Motor neuron (in vitro differentiated cells): ENCODE results near the gene CAMK2B. TPM values are rescaled to one million over a fixed set of nuclear protein-coding genes. Genes with fewer than 3 reads are reported as not detected.
A peak's percentile ranks its signal among the peaks of the same experiment; 100 is the strongest.
"Not testable (repeated sequence)": the region's sequence is repeated elsewhere in the genome, so short reads cannot be mapped to it uniquely, and the experiment has no call there.

ENCODE experiments used
- ATAC-seq, 8 experiments: fragments of 200-7000 bp; cut with Tn5 transposase; replicated peaks in 6 of 8; 2 replicates each; pipeline ENCODE4 v1.8.0; 2021; ENCODE audit warnings: mild to moderate bottlenecking in 8 of 8, moderate library complexity in 8 of 8
- H3K27ac ChIP-seq, 2 donors: fragments of 250-450 bp; sonication (Bioruptor Pico); 2 replicates each; pipeline ENCODE4 v1.9.0; 2021; ENCODE audit warnings: antibody characterized with exemption in 2 of 2, mild to moderate bottlenecking in 2 of 2, moderate library complexity in 1 of 2
- H3K4me1 ChIP-seq, 2 donors: fragments of 250-450 bp; sonication (Bioruptor Pico); replicated peaks in 1 of 2; 2 replicates each; pipeline ENCODE4 v1.6.1; 2021; ENCODE audit warnings: antibody characterized with exemption in 2 of 2, mild to moderate bottlenecking in 2 of 2, moderate library complexity in 1 of 2
- H3K4me3 ChIP-seq, 5 donors: fragments of 250-450 bp; sonication (Bioruptor Pico); 2 replicates each; pipeline ENCODE4 v1.9.0; 2021; ENCODE audit warnings: antibody characterized with exemption in 5 of 5, mild to moderate bottlenecking in 5 of 5, moderate library complexity in 4 of 5
- WGBS, 10 experiments: fragments of 450-650 bp; shearing (Covaris generic); methylation state at CpG; one replicate each; pipeline ENCODE4 v1.0.0; 2022; 5-methylcytosine and 5-hydroxymethylcytosine counted together
- in situ Hi-C, 9 experiments: fragments of 400-800 bp; cut with MboI; loops; one replicate each; pipeline ENCODE4 v1.15.0; 2021; ENCODE audit warnings: low sequenced_read_pairs in 9 of 9, low pct_unique_long_range_greater_than_20kb in 2 of 9; ENCODE audit not compliant: unreplicated experiment in 9 of 9
- total RNA-seq, 8 experiments: library from RNA; unstranded; fragments of 300-600 nt; gene quantifications; 2 replicates each; pipeline versions ENCODE4 v1.2.3 to v1.2.4, GENCODE V29; 2022

CAMK2B gene
- total RNA-seq, 8 experiments from 2014 or later, result 2.2 to 23.4 (median 9.9) TPM

DNA sequence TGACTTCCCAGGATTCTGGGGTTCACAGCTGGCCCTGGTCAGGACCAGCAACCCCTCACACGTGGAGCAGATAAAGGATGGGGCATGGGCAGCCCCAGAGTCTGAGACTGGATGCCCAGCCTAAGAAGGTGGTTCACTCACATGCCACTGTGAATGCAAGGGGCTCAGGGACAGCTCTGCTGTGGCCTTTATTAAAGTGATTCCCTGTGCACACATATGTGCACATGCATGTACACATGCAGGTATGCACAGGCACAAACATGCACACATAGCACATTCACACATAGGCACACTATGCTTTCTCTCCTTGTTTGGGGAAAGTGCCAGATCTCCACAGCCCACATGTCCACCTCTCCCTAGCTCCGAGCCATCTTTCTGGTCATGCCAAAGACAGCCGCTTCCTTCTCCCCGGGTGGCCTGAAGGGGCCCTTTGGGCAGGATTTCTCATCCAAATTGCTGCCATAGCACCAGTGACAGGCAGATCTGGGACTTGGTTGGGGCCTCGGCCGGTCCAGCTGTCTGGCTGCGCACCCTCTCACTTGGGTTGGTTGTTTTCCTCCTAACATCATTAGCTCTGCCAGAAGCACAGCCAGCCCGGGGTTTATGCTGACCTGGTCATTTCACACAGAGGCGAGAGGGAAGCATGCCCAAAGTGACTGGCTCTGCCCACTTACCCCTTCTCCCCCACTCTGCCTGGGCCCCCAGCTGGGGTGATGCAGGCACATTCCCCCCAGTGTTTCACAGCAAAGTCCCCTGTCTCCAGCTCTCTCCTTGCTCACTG is 137.6 kb downstream of the CAMK2B start:
- Histone ChIP-seq H3K4me1 (peaks cover 15 to 21% of the 10 kb centered on the region in 2 donors), H3K4me3 (no peak overlapping the region), H3K27ac (no peak overlapping the region)
- 100% methylated on average over 1 of the region's 9 CpGs; no CpG with 5 or more reads in 9 of the 10 experiments for WGBS, 10 experiments
- in situ Hi-C loops, result no loop called here
- no peak for ATAC-seq

GRCh38 chr7:44186736-44187135 is 138.7 kb downstream of the CAMK2B start:
- 20 to 100% (median 78%) methylated on average over 1 to 4 of the region's 5 CpGs; no CpG with 5 or more reads in 4 of the 10 experiments for WGBS, 10 experiments
- ATAC-seq, result no peak
- in situ Hi-C loops, result no loop called here

GRCh38 chr7:44185729-44186128 is 139.7 kb downstream of the CAMK2B start:
- 100% methylated on average over 3 of the region's 5 CpGs; no CpG with 5 or more reads in 9 of the 10 experiments for WGBS, 10 experiments
- peaks cover 15 to 21% of the 10 kb centered on the region in 2 donors for H3K4me1 ChIP-seq
- no peak for ATAC-seq
- in situ Hi-C loops, result no loop called here
- H3K4me3 ChIP-seq, result no peak overlapping the region
- no peak overlapping the region for H3K27ac ChIP-seq

More at GRCh38 chr7:44186736-44187135, 138.7 kb downstream of the CAMK2B start:
- H3K4me1 ChIP-seq, result peaks cover 15 to 21% of the 10 kb centered on the region in 2 donors
- H3K4me3 ChIP-seq, result no peak overlapping the region
- no peak overlapping the region for H3K27ac ChIP-seq

GRCh38 chr7:44184873-44185446 is 140.4 kb downstream of the CAMK2B start:
- Histone ChIP-seq H3K4me3 (no peak overlapping the region), H3K27ac (no peak overlapping the region), H3K4me1 (peaks cover 15 to 20% of the 10 kb centered on the region in 2 donors)
- peak in 2 of 8 experiments; percentile 26 to 28 for ATAC-seq
- in situ Hi-C loops, result no loop called here
- WGBS, 10 experiments, result 36 to 100% (median 83%) methylated on average over 1 to 2 of the region's 2 CpGs; no CpG with 5 or more reads in 2 of the 10 experiments

DNA sequence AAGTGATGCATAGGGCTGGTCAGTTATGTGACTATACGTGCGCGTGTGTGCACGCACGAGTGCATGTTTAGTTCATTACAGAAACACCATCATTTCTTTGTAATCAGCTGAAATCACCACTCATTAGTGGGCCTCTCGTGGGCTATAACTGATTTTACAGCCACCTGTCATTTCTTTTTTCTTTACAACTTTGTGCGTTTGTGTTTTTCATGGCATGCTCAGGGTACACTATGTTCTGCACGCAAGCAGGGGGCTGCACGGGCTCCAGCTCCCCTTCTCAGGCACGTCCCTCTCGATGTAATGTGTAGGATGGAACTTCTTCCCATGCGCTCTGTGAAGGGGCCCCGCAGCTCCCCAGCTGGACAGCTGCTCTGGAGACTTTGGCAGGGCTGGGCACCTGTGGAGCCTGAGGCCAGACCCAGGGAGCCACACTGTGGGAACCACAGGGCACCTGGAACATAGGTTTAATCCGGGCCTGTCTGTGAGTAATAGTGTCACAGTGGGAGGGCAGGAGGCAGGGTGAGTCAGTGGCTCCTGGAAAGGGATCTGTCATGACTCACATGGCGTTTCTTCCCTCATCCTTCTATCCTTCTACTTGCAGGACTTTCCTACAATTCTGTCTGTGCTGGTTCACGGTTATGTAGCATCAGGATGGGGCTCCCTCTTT is 141.1 kb downstream of the CAMK2B start:
- 0 to 80% (median 69%) methylated on average over 2 to 15 of the region's 16 CpGs for whole genome bisulfite sequencing, 10 experiments
- Histone ChIP-seq H3K4me3 (no peak overlapping the region), H3K27ac (no peak overlapping the region), H3K4me1 (peaks cover 10 to 14% of the 10 kb centered on the region in 2 donors)
- in situ Hi-C loops, result no loop called here
- peak; percentile 46 to 96 (median 77) for ATAC-seq

GRCh38 chr7:44183386-44183785 is 142.0 kb downstream of the CAMK2B start:
- ATAC-seq, result no peak
- 14 to 59% (median 30%) methylated on average over 2 of the region's 2 CpGs; no CpG with 5 or more reads in 7 of the 10 experiments for WGBS, 10 experiments
- Histone ChIP-seq H3K27ac (no peak overlapping the region), H3K4me3 (no peak overlapping the region), H3K4me1 (peaks cover under 1 to 5% of the 10 kb centered on the region in 2 donors)
- in situ Hi-C loops, result no loop called here

- in situ Hi-C loops, result no loop called here
- Histone ChIP-seq H3K4me3 (no peak overlapping the region), H3K4me1 (peaks cover 2 to 4% of the 10 kb centered on the region in 2 donors), H3K27ac (no peak overlapping the region)
- peak in 2 of 8 experiments; percentile 15 to 30 for ATAC-seq
- 40 to 100% (median 85%) methylated on average over 1 to 3 of the region's 5 CpGs; no CpG with 5 or more reads in 2 of the 10 experiments for WGBS, 10 experiments
Measured at GRCh38 chr7:44182827-44183226, 142.6 kb downstream of the CAMK2B start.

GRCh38 chr7:44180631-44181030 is 144.8 kb downstream of the CAMK2B start:
- in situ Hi-C loops, result no loop called here
- 0 to 100% (median 40%) methylated on average over 1 to 2 of the region's 3 CpGs; no CpG with 5 or more reads in 5 of the 10 experiments for WGBS, 10 experiments
- no peak for ATAC-seq

GRCh38 chr7:44177570-44178131 is 147.7 kb downstream of the CAMK2B start:
- 60 to 73% (median 60%) methylated on average over 2 of the region's 4 CpGs; no CpG with 5 or more reads in 7 of the 10 experiments for WGBS, 10 experiments
- in situ Hi-C loops, result no loop called here

More at GRCh38 chr7:44180631-44181030, 144.8 kb downstream of the CAMK2B start:
- peaks cover 5 to 6% of the 10 kb centered on the region in 2 donors for H3K4me1 ChIP-seq
- H3K27ac ChIP-seq, result no peak overlapping the region
- H3K4me3 ChIP-seq, result no peak overlapping the region

GRCh38 chr7:44176486-44176885 is 148.9 kb downstream of the CAMK2B start:
- no peak overlapping the region for H3K4me3 ChIP-seq
- H3K27ac ChIP-seq, result no peak overlapping the region
- peaks cover 5 to 6% of the 10 kb centered on the region in 2 donors for H3K4me1 ChIP-seq
- no peak for ATAC-seq
- WGBS, 10 experiments, result 56 to 100% (median 87%) methylated on average over 1 to 5 of the region's 7 CpGs; no CpG with 5 or more reads in 5 of the 10 experiments
- in situ Hi-C loops, result no loop called here

More at GRCh38 chr7:44177570-44178131, 147.7 kb downstream of the CAMK2B start:
- ATAC-seq, result peak in 6 of 8 experiments; percentile 79 to 99 (median 98)
- H3K4me3 ChIP-seq, result no peak overlapping the region
- peaks cover 5 to 6% of the 10 kb centered on the region in 2 donors for H3K4me1 ChIP-seq
- H3K27ac ChIP-seq, result no peak overlapping the region

- Histone ChIP-seq H3K27ac (no peak overlapping the region), H3K4me3 (no peak overlapping the region), H3K4me1 (peaks cover 5 to 6% of the 10 kb centered on the region in 2 donors)
- no peak for ATAC-seq
- in situ Hi-C loops, result no loop called here
- WGBS, 10 experiments, result 33 to 90% (median 40%) methylated on average over 1 to 3 of the region's 3 CpGs; no CpG with 5 or more reads in 4 of the 10 experiments
Measured at GRCh38 chr7:44175730-44176129, 149.7 kb downstream of the CAMK2B start.

GRCh38 chr7:44174694-44174948 is 150.8 kb downstream of the CAMK2B start:
- H3K4me3 ChIP-seq, in situ Hi-C loops, H3K27ac ChIP-seq, ATAC-seq, H3K4me1 ChIP-seq: not testable (repeated sequence)
- WGBS, 10 experiments, result 0 to 44% (median 29%) methylated on average over 1 of the region's 1 CpG; no CpG with 5 or more reads in 1 of the 10 experiments
